RCC 7860 (cell line): ENCODE data around the gene SDK1.

Experiments
- DNase-seq: peaks from one replicate; pipeline ENCODE4 v3.0.0-alpha.2; 2015; ENCODE audit warnings: low spot score
- FAIRE-seq: peaks from 2 replicates; lab custom pipeline; 2012; peaks lifted over from hg19 to GRCh38; lab: Jason Lieb, UNC

SDK1 gene

DNA sequence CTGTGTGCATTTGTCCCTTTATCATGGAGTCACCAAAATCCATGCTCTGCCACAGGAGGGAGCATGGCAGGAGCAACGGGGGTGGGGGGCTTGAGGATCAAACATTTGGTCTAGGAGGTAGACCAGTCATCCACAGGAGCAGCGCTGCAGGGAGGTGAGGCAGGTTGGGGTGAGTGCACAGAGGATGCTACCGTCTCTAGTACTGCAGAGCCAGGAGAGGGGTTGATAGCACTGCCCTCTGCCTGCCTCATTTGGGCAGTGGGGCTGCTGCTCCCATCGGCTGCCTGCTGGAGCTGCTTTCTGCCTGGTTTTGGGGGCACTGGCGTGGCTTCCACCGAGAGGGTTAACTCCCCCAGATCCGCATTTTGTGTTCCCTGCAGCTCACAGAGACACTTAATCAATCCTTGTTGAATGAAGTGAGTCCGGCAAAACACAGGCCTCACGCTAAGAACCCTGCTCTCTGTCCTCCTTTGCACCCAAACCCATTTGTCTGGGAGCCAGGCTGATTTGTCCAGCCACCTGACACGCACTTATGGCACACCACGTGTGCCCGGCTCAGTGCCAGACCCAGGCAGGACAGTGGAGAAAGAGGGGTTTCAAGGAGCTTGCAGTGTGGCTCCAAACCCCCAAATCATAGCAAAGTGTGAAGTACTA, 854.0 kb downstream of the SDK1 start:
- no peak for FAIRE-seq
- DNase-seq: no peak

DNA sequence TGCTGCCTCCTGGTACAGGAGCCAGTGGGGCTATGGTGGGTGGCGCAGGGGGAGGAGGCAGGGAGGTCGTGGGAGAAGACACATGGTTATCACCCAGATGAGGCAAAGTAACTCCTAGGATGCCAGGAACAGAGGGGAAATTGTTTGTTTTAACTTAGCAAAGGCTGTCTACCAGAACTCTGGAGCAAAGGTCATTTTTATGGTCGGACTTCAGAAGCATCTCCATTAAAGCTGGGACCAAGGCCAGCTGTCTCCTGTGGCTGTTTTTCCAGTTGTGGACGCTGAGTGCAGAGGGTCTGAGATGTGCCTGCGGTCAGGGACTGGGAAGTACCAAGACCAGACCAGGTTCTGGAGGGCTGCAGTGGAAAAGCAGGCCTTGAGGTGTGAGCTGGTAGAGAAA, 855.1 kb downstream of the SDK1 start:
- DNase-seq: no peak
- FAIRE-seq: no peak

DNA sequence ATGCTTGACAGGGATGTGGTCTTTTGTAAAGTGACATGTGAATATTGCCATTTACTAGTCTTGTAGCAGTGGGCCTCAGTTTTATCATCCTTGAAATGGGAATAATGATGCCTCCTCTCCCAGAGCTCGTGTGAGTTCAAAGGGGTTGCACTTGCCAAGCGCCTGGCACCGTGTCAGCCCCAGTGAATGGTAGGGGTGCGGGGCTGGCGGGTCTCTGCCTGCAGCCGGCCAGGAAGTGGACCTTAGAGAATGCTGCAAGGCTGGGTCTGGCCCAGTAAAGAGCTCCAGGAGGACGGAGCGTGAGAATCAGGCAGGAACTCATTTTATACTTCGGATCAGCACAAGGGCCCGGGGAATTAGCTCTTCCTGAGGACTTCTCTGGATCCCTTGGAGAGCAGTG, 856.6 kb downstream of the SDK1 start:
- no peak for FAIRE-seq

GRCh38 chr7:4158441-4159153, 857.5 kb downstream of the SDK1 start:
- DNase-seq (no peak), FAIRE-seq (no peak)

More for the DNA sequence above, 856.6 kb downstream of the SDK1 start:
- DNase-seq: no peak

- no peak for DNase-seq
- FAIRE-seq: no peak
These were observed 858.1 kb downstream of the SDK1 start for GRCh38 chr7:4159154-4159501.

DNA sequence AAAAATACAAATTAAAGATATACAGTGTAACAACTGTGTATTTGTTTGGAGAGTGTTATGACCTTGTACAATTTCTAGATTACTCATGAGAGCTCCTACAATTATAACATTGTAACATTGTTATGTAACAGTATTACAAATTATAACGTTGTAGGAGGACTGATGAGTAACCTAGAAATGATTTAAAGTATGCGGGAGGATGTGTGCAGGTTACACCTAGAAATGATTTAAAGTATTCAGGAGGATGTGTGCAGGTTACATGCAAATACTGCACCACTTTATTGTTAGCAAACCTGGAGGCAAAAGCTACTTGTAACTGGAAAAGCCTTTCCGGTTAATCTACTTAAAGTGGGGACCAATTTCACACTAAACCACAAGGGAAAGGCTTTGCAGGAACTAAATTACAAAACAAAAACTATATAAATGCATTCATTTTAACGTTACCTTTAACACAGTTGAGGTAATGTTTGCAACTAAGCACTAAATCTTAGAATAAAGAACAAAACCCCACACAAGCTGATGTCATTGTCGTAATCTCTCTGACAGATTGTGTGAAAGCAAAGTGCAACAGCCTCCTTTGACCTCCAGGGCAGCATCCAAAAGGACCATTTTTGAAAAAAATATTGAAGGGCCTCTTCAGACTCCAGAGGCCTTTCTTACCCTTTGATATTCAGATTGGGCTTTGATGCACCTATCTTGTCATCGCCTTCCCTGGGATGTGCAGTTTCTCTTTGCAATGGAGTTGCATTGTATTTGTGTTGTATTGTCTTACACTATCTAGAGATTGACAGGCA, 858.9 kb downstream of the SDK1 start:
- no peak for DNase-seq

DNA sequence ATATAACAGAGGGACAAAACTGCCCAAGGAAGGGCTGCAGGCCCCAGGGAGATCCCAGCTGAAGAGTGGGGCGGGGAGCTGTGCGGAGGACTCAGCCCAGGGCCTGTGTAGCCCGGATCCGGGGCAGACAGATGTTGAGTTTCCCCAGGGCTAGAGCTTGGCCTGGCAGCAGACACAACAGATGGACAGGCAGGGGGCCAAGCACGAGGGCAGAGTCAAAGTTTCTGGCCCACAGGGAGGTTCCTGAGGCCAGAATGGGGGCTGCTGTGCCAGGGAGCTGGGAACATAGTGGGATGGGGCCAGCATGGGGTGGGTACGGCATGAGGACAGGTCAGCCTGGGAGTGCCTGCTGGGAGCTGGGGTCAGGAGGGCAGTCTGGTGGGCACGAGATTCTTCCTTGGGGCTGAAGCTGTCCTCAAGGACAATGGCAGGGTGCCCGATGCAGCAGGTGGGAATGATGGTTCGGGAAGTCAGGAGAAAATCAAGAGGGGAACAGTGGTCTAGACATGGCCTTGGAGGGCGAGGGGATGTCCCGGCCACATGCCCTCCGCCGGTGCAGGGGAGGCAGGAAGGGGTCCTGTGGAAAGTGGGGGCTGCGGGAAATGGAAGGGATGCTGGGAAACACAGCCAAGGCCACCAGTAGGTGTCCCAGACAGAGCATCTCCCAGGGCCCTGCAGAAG, 862.0 kb downstream of the SDK1 start:
- no peak for FAIRE-seq
- DNase-seq: no peak

More for the DNA sequence above, 858.9 kb downstream of the SDK1 start:
- no peak for FAIRE-seq

DNA sequence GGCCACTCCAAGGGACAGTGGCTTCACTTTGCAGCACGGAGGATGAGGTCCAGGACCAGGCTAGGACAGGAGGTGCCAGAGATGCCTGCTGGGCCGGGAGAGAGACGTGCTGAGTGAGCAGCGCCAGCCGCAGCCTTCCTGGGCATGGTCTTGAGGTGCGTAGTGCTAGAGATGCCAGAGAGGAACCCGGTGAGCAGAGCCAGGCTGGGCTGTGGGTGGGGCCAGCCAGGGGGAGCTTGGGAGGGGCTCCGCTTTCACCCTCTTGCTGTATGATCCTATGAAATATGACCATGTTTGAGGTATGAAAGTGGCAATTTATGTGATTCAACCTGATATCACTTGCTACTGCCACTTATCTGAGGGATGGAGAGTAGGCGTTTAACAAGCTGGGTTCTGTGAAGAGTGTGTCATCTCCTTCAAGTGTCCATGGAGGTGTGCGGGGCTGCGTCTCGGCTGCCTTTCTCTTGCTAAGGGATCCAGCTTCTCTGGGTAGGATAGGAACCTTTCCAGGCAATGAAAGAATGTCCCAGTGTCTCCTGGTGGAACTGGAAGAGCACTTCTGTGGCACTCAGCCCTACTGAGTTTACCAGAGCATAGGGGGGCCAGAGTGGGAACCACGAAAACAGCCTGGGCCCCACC, 862.6 kb downstream of the SDK1 start:
- no peak for FAIRE-seq

GRCh38 chr7:4164556-4164955, 863.5 kb downstream of the SDK1 start:
- no peak for DNase-seq
- FAIRE-seq: no peak

More for the DNA sequence above, 862.6 kb downstream of the SDK1 start:
- DNase-seq: no peak

GRCh38 chr7:4166340-4166739, 865.3 kb downstream of the SDK1 start:
- FAIRE-seq (no peak), DNase-seq (no peak)

GRCh38 chr7:4166807-4167206, 865.8 kb downstream of the SDK1 start:
- FAIRE-seq (no peak), DNase-seq (no peak)

DNA sequence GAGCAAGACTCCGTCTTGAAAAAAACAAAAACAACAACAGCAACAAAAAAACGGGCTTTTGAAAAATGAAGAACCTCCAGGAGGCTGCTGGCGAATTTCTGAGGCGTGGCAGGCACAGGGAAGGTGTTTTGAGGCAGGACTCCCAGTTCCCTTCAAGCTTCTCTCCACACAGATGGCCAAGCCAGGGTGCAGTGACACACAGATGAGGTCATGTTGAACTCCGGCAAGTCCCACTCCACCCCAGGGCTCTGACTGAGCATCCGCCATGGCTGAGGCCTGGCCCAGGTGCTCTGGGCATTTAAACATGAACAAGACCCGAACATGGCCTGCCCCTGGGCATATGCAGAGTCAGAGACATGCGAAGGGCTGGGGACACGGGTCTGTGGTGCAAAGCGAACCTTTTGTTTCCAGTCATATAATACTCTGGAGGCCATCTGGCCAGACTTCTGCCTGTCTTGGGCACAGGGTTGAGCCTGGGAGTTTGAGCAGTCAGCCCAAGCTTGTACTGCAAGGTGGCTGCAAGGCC, 866.4 kb downstream of the SDK1 start:
- DNase-seq: no peak
- FAIRE-seq: no peak

GRCh38 chr7:4168041-4168440, 867.0 kb downstream of the SDK1 start:
- no peak for FAIRE-seq
- DNase-seq: no peak

DNA sequence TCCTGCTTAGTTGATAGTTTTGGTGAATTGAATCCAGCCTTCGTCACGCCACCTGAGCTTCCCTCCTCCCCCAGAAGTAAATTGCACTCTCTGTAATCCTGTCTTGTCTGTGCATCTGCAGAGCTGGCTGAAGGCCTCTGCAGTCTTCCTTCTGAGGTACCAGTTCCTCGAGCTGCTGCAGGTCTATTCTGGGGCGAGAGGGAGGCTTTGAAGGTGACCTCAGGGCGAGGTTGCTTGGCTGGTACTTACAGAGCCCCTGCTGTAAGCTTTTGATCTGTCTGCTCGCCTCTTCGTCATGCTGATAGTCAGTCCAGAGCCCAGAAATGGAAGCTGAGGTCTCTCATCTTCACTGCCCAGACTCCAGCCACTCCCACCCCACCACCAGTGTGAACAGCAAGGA, 867.5 kb downstream of the SDK1 start:
- DNase-seq (no peak), FAIRE-seq (no peak)

DNA sequence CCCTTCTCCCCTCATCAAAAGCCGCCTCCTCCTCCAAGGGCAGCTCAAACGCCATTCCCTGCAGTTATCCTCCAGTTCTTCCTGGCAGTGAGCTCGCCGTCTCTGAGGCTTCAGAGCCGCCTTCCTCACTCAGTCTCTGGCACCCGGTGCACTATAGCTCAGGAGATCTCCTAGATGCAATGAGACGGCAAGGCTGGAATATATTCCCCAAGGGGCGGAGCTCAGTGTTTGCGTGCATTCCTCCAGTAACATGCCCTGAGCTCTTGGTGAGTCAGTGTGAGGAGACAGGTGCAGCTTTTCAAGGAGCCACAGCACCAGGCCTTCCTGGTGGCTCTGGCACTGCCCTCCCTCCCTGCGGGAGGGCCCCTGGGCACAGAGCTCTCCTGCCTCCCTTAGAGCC, 868.4 kb downstream of the SDK1 start:
- DNase-seq (no peak), FAIRE-seq (no peak)

DNA sequence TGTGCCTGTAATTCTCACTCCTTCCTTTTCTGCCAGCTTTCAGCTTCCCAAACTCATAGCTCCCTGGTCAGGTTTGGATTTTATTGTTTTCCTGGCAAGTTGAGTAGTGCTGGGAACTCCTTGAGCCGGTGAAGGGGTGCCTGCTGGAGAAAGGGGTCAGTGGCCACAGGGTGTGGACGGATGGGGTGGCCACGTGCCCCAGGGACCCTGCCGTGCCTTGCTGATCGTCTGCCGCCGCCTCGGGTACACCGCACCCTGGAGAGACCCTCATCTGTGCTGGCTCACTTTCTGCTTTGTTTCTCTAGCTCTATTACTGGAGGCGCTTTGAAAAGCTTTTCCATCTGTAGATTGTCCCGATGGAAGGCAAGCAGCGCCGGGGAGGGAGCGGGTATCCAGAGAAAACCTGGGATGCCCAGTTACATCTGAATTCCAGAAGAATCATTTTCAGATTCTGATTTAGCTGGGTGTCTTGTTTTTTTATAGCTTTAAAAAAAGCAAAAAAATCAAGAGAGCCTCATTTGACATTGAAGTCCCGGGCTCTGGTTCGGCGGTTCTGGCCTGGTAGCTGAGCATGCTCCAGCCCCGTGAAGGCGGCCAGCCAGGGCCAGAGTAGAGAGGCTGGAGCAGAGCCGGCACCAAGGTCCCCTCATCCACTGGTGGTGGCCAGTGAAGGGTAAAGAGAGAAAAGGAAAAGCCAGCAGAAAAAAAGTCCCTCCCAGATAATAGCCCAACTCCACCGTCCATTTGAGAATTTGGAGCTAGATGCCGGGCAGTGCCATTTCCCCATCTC, 870.1 kb downstream of the SDK1 start:
- FAIRE-seq: no peak

DNA sequence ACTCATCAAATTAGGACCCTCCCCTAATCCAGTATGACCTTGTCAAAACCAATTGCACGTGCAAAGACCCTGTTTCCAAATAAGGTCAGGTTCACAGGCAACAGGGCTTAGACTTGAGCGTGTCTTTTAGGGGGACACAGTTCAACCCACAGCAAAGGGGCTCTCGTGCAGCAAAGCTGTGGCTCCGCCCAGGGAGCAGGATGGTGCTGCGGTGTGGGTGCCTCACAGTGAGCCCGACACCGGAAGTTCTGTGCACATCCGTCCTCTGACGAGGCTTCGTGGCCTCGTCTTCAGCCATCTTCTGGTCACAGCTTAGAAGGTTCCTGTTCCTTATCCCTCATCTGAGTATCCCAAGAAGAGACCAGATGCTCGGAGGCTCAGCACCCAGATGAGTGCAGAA, 871.8 kb downstream of the SDK1 start:
- FAIRE-seq: no peak

More for the DNA sequence above, 870.1 kb downstream of the SDK1 start:
- DNase-seq: no peak

GRCh38 chr7:4173615-4174014, 872.6 kb downstream of the SDK1 start:
- DNase-seq (no peak), FAIRE-seq (no peak)

More for the DNA sequence above, 871.8 kb downstream of the SDK1 start:
- DNase-seq: no peak

DNA sequence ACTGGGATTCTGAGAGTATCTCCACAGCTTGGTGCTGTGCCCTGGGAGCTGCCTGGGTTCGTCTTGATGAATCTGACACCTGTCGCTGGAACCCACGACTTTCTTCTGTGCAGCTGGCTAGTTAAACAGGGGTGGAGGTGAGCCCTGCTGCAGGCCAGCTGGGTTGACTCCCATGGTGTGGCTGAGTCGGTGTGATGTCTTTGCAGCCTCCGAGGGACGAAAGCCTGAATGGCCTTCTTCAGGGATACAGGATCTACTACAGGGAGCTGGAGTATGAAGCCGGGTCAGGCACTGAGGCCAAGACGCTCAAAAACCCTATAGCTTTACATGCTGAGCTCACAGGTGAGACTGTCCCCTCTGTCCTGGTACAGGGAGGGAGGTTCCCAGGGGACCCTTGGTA, 873.0 kb downstream of the SDK1 start:
- DNase-seq (no peak), FAIRE-seq (no peak)

GRCh38 chr7:4174451-4174850, 873.4 kb downstream of the SDK1 start:
- FAIRE-seq (no peak), DNase-seq (no peak)
